Spinal cord (tissue), 10 donors: ENCODE measurements around the gene MRI1. TPM values are rescaled to one million over a fixed set of nuclear protein-coding genes. Genes with fewer than 3 reads are reported as not detected.

Experiments used
- DNase-seq, 6 donors: peaks; one replicate each; pipeline versions ENCODE4 v3.0.0 to v3.0.0-alpha.2; 2013 to 2015; ENCODE audit warnings: low spot score in 6 of 6, low read depth in 4 of 6
- H3K27ac ChIP-seq: one replicate; pipeline ENCODE4 v1.5.1; 2013; ENCODE audit warnings: low read depth, low read length, control low read depth
- H3K27me3 ChIP-seq: one replicate; pipeline ENCODE4 v1.6.1; 2013; ENCODE audit warnings: low read length; ENCODE audit not compliant: control insufficient read depth, insufficient read depth
- H3K36me3 ChIP-seq: one replicate; pipeline ENCODE4 v1.6.1; 2013; ENCODE audit warnings: low read length; ENCODE audit not compliant: control insufficient read depth, insufficient read depth
- H3K4me1 ChIP-seq: one replicate; pipeline ENCODE4 v1.6.1; 2013; ENCODE audit warnings: low read length; ENCODE audit not compliant: control insufficient read depth, insufficient read depth
- H3K4me3 ChIP-seq: one replicate; pipeline ENCODE4 v1.5.1; 2013; ENCODE audit warnings: low read depth, low read length, control low read depth
- H3K9me3 ChIP-seq: one replicate; pipeline ENCODE4 v1.6.1; 2013; ENCODE audit warnings: low read length; ENCODE audit not compliant: control insufficient read depth, insufficient read depth
- WGBS: methylation state at CpG from one replicate; pipeline ENCODE4 v1.1.5; 2013; ENCODE audit warnings: missing lambda C conversion rate; ENCODE audit not compliant: insufficient coverage; 5-methylcytosine and 5-hydroxymethylcytosine counted together
- polyA plus RNA-seq, 2 donors: library from polyadenylated mRNA; unstranded; fragments of 120-200 nt; gene quantifications; one replicate each; pipeline ENCODE4 v1.2.1, GENCODE V29; 2013; ENCODE audit not compliant: insufficient read length in 2 of 2
- small RNA-seq: library from RNA; depleted of rRNA; stranded (forward); fragments of <200 nt; gene quantifications from one replicate; pipeline ENCODE3, GENCODE V24; 2014; ENCODE audit warnings: low replicate concordance
- total RNA-seq, 2 donors: library from RNA; depleted of rRNA in 1 of 2; stranded (reverse); fragments of 120-200 nt in 1 of 2; fragments of >200 nt in 1 of 2; gene quantifications; one replicate each; pipeline versions ENCODE4 v1.2.3 to v1.2.4, GENCODE V29; 2013 to 2014
- donor health status: healthy.

The MRI1 gene
- total and polyA plus RNA-seq, 4 donors: 22.1 to 48.1 (median 40.2) TPM

GRCh38 chr19:13817018-13817614 is 52.8 kb downstream of the MRI1 start:
- H3K27ac ChIP-seq: no peak overlapping the region
- peaks cover 83% of the 10 kb centered on the region for H3K36me3 ChIP-seq
- no peak for DNase-seq
- no peaks in the 10 kb centered on the region for H3K27me3 ChIP-seq
- H3K4me3 ChIP-seq: no peak overlapping the region
- H3K4me1 ChIP-seq: no peaks in the 10 kb centered on the region
- H3K9me3 ChIP-seq: no peaks in the 10 kb centered on the region
- WGBS: 50% methylated on average over 8 of the region's 11 CpGs

GRCh38 chr19:13817615-13818371 is 53.5 kb downstream of the MRI1 start:
- peaks cover 84% of the 10 kb centered on the region for H3K36me3 ChIP-seq
- no peaks in the 10 kb centered on the region for H3K27me3 ChIP-seq
- H3K4me1 ChIP-seq: no peaks in the 10 kb centered on the region
- no peak overlapping the region for H3K4me3 ChIP-seq
- H3K9me3 ChIP-seq: no peaks in the 10 kb centered on the region
- 44% methylated on average over 28 of the region's 35 CpGs for WGBS
- no peak overlapping the region for H3K27ac ChIP-seq
- peak in 2 of 6 donors; percentile 44 to 46 for DNase-seq

GRCh38 chr19:13819238-13819637 is 54.9 kb downstream of the MRI1 start:
- 96% methylated on average over 8 of the region's 11 CpGs for WGBS
- H3K36me3 ChIP-seq: peaks cover 83% of the 10 kb centered on the region

GRCh38 chr19:13821292-13821691 is 57.0 kb downstream of the MRI1 start:
- Histone ChIP-seq H3K27ac (no peak overlapping the region), H3K36me3 (peaks cover 90% of the 10 kb centered on the region), H3K27me3 (no peaks in the 10 kb centered on the region), H3K4me1 (no peaks in the 10 kb centered on the region), H3K9me3 (no peaks in the 10 kb centered on the region), H3K4me3 (no peak overlapping the region)
- DNase-seq: no peak
- 100% methylated on average over 2 of the region's 2 CpGs for WGBS

More at GRCh38 chr19:13819238-13819637, 54.9 kb downstream of the MRI1 start:
- Histone ChIP-seq H3K4me1 (no peaks in the 10 kb centered on the region), H3K4me3 (no peak overlapping the region), H3K9me3 (no peaks in the 10 kb centered on the region), H3K27ac (no peak overlapping the region), H3K27me3 (no peaks in the 10 kb centered on the region)
- no peak for DNase-seq

- no peak for DNase-seq
- Histone ChIP-seq H3K36me3 (peaks cover 89% of the 10 kb centered on the region), H3K27ac (no peak overlapping the region), H3K4me1 (no peaks in the 10 kb centered on the region), H3K4me3 (no peak overlapping the region), H3K9me3 (no peaks in the 10 kb centered on the region), H3K27me3 (no peaks in the 10 kb centered on the region)
- WGBS: 83% methylated on average over 7 of the region's 8 CpGs
These were observed 58.9 kb downstream of the MRI1 start for GRCh38 chr19:13823256-13823655.

Small RNA genes within 50 kb of the gene (small RNA-seq; reads per million reads assigned to genes)
- not detected for gene RN7SL619P

Other genes with a start within 250 kb of the MRI1 start
- 100 to 1,000 TPM in 1 of 2 donors, 10 to 100 TPM in 1; 31.1 to 136 TPM for gene C19orf53, start 9.9 kb downstream of the MRI1 start, total RNA-seq
- gene C19orf53, start 9.9 kb downstream of the MRI1 start, polyA plus RNA-seq: 100 to 1,000 TPM; 122 to 129 TPM
- 1 to 10 TPM; 2.9 to 4.0 TPM for gene ZSWIM4, start 30.9 kb downstream of the MRI1 start, total RNA-seq
- gene ZSWIM4, start 30.9 kb downstream of the MRI1 start, polyA plus RNA-seq: 10 to 100 TPM in 1 of 2 donors, 1 to 10 TPM in 1; 9.4 to 10.5 TPM
- gene NANOS3, start 112.6 kb downstream of the MRI1 start, total RNA-seq: 10 to 100 TPM in 1 of 2 donors, not detected in 1; 11.2 TPM
- gene NANOS3, start 112.6 kb downstream of the MRI1 start, polyA plus RNA-seq: 10 to 100 TPM; 23.1 to 24.6 TPM
- gene BRME1, start 141.6 kb downstream of the MRI1 start, total RNA-seq: 1 to 10 TPM; 3.3 to 7.2 TPM
- gene BRME1, start 141.6 kb downstream of the MRI1 start, polyA plus RNA-seq: 10 to 100 TPM; 14.7 to 15.5 TPM
- 10 to 100 TPM; 11.8 to 27.4 TPM for gene CC2D1A, start 141.7 kb downstream of the MRI1 start, total RNA-seq
- gene CC2D1A, start 141.7 kb downstream of the MRI1 start, polyA plus RNA-seq: 100 to 1,000 TPM in 1 of 2 donors, 10 to 100 TPM in 1; 81.1 to 112 TPM
- 1 to 10 TPM in 1 of 2 donors, under 1 TPM in 1; 0.30 to 1.2 TPM for gene PODNL1, start 173.9 kb downstream of the MRI1 start, total RNA-seq
- gene PODNL1, start 173.9 kb downstream of the MRI1 start, polyA plus RNA-seq: 1 to 10 TPM; 5.0 to 7.5 TPM
- 10 to 100 TPM; 10.9 to 25.3 TPM for gene DCAF15, start 188.0 kb downstream of the MRI1 start, total RNA-seq
- gene DCAF15, start 188.0 kb downstream of the MRI1 start, polyA plus RNA-seq: 10 to 100 TPM; 45.3 to 49.9 TPM
- 1 to 10 TPM; 2.6 to 5.8 TPM for gene RFX1, start 241.8 kb downstream of the MRI1 start, total RNA-seq
- 10 to 100 TPM; 14.5 to 16.2 TPM for gene RFX1, start 241.8 kb downstream of the MRI1 start, polyA plus RNA-seq